ENCODE measurements around the gene SSBP4. TPM values are rescaled to one million over a fixed set of nuclear protein-coding genes. Genes with fewer than 3 reads are reported as not detected.

The SSBP4 gene
- polyA plus RNA-seq, 1 of the 3 experiments (the other 2 are of a cell fraction): 24.9 TPM

- ChIA-PET POLR2A (no interaction called here), CTCF (interaction anchor here (1.3 to 1.6 kb wide), 3 partner anchors 13 to 38 kb away, joined by 4 to 6 read pairs (median 6); partner anchors contain the start of gene GDF15)
- H3K36me3 ChIP-seq (replicated peaks in 1 of 2; ENCODE audit: control insufficient read depth in 1 of 2, insufficient read depth in 2 of 2, low read length in 1 of 2): no peaks in the 10 kb centered on the region
- peaks cover 40% of the 10 kb centered on the region for H3F3A ChIP-seq (replicated peaks; ENCODE audit: insufficient read depth)
- H3K79me2 ChIP-seq (ENCODE audit: insufficient read depth): no peaks in the 10 kb centered on the region
- no peaks in the 10 kb centered on the region for H3K27me3 ChIP-seq (ENCODE audit: insufficient read depth)
- TF ChIP-seq ELF1 (IDR thresholded peaks at IDR 0.05) (no peak), SIN3A (IDR thresholded peaks at IDR 0.05; ENCODE audit: borderline replicate concordance, low read depth, low read length) (no peak), USF1 (IDR thresholded peaks at IDR 0.05; ENCODE audit: borderline replicate concordance, low read depth) (no peak), NRF1 (IDR thresholded peaks at IDR 0.05; ENCODE audit: low read depth, low read length) (no peak), TAF1 (IDR thresholded peaks at IDR 0.05; ENCODE audit: borderline replicate concordance, low read depth, low read length) (no peak), MAX (IDR thresholded peaks at IDR 0.05; ENCODE audit: low read depth) (no peak), GABPA (IDR thresholded peaks at IDR 0.05; ENCODE audit: low read depth) (no peak), RCOR1 (IDR thresholded peaks at IDR 0.05; ENCODE audit: low read length) (no peak), FOXM1 (IDR thresholded peaks at IDR 0.05; ENCODE audit: low read depth) (no peak), JUND (IDR thresholded peaks at IDR 0.05) (no peak), ZBTB33 (IDR thresholded peaks at IDR 0.05; ENCODE audit: borderline replicate concordance, low read depth) (no peak), TCF12 (IDR thresholded peaks at IDR 0.05) (no peak), POLR2AphosphoS5 (IDR thresholded peaks at IDR 0.05; ENCODE audit: low read depth, low read length) (no peak), RFX5 (IDR thresholded peaks at IDR 0.05; ENCODE audit: low read length) (no peak)
- no peak overlapping the region for H3K4me3 ChIP-seq (ENCODE audit: low read depth in 2 of 2, low read length in 1 of 2)
- H3K9me2 ChIP-seq: no peaks in the 10 kb centered on the region
- peak overlapping the region; percentile 87 to 92 for H3K27ac ChIP-seq (ENCODE audit: low read depth in 2 of 2, low read length in 1 of 2)
- 81% methylated on average over 4 of the region's 4 CpGs for WGBS (ENCODE audit: low lambda C conversion rate)
- H3K9me3 ChIP-seq: no peaks in the 10 kb centered on the region
- H3K4me1 ChIP-seq (ENCODE audit: control insufficient read depth in 1 of 2, insufficient read depth in 2 of 2, low read depth in 1 of 2, low read length in 1 of 2): peaks cover 11 to 14% of the 10 kb centered on the region in 2 experiments; a peak in 2 of 4 replicates
- no peaks in the 10 kb centered on the region for H4K20me1 ChIP-seq (ENCODE audit: insufficient read depth)
- H3K9ac ChIP-seq: peak overlapping the region; percentile 49
- no peak for DNase-seq
- 0 out of 2 replicates have a peak overlapping the region, but pooled peaks have one; percentile 11 for H3K4me2 ChIP-seq
- H2AFZ ChIP-seq (ENCODE audit: low read depth): peak overlapping the region; percentile 2; the same call in 1 of the 2 replicates
Measured at GRCh38 chr19:18373407-18373891, 45.7 kb upstream of the SSBP4 start.

GRCh38 chr19:18373892-18374629 lies 45.1 kb upstream of the SSBP4 start:
- peak overlapping the region; percentile 87 to 92 for H3K27ac ChIP-seq (ENCODE audit: low read depth in 2 of 2, low read length in 1 of 2)
- no peak overlapping the region for H3K4me3 ChIP-seq (ENCODE audit: low read depth in 2 of 2, low read length in 1 of 2)
- no peaks in the 10 kb centered on the region for H3K27me3 ChIP-seq (ENCODE audit: insufficient read depth)
- 47% methylated on average over 15 of the region's 17 CpGs for WGBS (ENCODE audit: low lambda C conversion rate)
- peak; percentile 64 for DNase-seq
- no peaks in the 10 kb centered on the region for H3K9me3 ChIP-seq
- no peaks in the 10 kb centered on the region for H3K9me2 ChIP-seq
- CTCF ChIA-PET: interaction anchor here (0.6 to 1.1 kb wide), 3 partner anchors 9 to 36 kb away, joined by 3 to 4 read pairs (median 4); no protein-coding TSS in a partner anchor
- POLR2A ChIA-PET: no interaction called here
- no peaks in the 10 kb centered on the region for H3K79me2 ChIP-seq (ENCODE audit: insufficient read depth)
- peaks cover 40% of the 10 kb centered on the region for H3F3A ChIP-seq (replicated peaks; ENCODE audit: insufficient read depth)
- no peaks in the 10 kb centered on the region for H3K36me3 ChIP-seq (replicated peaks in 1 of 2; ENCODE audit: control insufficient read depth in 1 of 2, insufficient read depth in 2 of 2, low read length in 1 of 2)
- H2AFZ ChIP-seq (ENCODE audit: low read depth): peak overlapping the region; percentile 2; the same call in 1 of the 2 replicates
- no peaks in the 10 kb centered on the region for H4K20me1 ChIP-seq (ENCODE audit: insufficient read depth)
- H3K9ac ChIP-seq: peak overlapping the region; percentile 49
- H3K4me2 ChIP-seq: 0 out of 2 replicates have a peak overlapping the region, but pooled peaks have one; percentile 11
- H3K4me1 ChIP-seq (ENCODE audit: control insufficient read depth in 1 of 2, insufficient read depth in 2 of 2, low read depth in 1 of 2, low read length in 1 of 2): peaks cover 11 to 14% of the 10 kb centered on the region in 2 experiments; a peak in 2 of 4 replicates
- TF ChIP-seq POLR2AphosphoS5 (IDR thresholded peaks at IDR 0.05; ENCODE audit: low read depth, low read length): peak; percentile 34; the same call in 1 of the 2 replicates
- peak; percentile 99 for TF ChIP-seq MAX (IDR thresholded peaks at IDR 0.05; ENCODE audit: low read depth)
- TF ChIP-seq EP300 (IDR thresholded peaks at IDR 0.05; ENCODE audit: borderline replicate concordance in 1 of 2, low read depth in 1 of 2, low read length in 1 of 2): peak; percentile 41 to 70; a peak in 3 of 4 replicates
- no peak for TF ChIP-seq YY1 (IDR thresholded peaks at IDR 0.05; ENCODE audit: low read depth)
- peak; percentile 55 for TF ChIP-seq GATA2 (CRISPR knock-in tag; IDR thresholded peaks at IDR 0.05)
- no peak; the same call in none of the 2 replicates for TF ChIP-seq ELF1 (IDR thresholded peaks at IDR 0.05)
- no peak for TF ChIP-seq MXI1 (IDR thresholded peaks at IDR 0.05; ENCODE audit: low read depth, low read length)
- no peak for TF ChIP-seq RFX5 (IDR thresholded peaks at IDR 0.05; ENCODE audit: low read length)
- TF ChIP-seq RXRA (IDR thresholded peaks at IDR 0.05; ENCODE audit: borderline replicate concordance, low read depth): peak; percentile 80; the same call in 1 of the 2 replicates
- TF ChIP-seq CTCF (IDR thresholded peaks at IDR 0.05): no peak
